Measurements from ENCODE around the gene LEP.

- TF ChIP-seq, protein P1, sequence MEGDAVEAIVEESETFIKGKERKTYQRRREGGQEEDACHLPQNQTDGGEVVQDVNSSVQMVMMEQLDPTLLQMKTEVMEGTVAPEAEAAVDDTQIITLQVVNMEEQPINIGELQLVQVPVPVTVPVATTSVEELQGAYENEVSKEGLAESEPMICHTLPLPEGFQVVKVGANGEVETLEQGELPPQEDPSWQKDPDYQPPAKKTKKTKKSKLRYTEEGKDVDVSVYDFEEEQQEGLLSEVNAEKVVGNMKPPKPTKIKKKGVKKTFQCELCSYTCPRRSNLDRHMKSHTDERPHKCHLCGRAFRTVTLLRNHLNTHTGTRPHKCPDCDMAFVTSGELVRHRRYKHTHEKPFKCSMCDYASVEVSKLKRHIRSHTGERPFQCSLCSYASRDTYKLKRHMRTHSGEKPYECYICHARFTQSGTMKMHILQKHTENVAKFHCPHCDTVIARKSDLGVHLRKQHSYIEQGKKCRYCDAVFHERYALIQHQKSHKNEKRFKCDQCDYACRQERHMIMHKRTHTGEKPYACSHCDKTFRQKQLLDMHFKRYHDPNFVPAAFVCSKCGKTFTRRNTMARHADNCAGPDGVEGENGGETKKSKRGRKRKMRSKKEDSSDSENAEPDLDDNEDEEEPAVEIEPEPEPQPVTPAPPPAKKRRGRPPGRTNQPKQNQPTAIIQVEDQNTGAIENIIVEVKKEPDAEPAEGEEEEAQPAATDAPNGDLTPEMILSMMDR (IDR thresholded peaks at IDR 0.05): no peak
- TF ChIP-seq EZH2 (IDR thresholded peaks at IDR 0.05): no peak
Measured at GRCh38 chr7:128268233-128268632, 27.2 kb downstream of the LEP start.

Data from neural progenitor cell (in vitro differentiated cells).